Fibroblast of pulmonary artery (primary cell): ENCODE results near the gene GBGT1.
"Not testable (repeated sequence)": the region's sequence is repeated elsewhere in the genome, so short reads cannot be mapped to it uniquely, and the experiment has no call there.

ENCODE experiments used
- DNase-seq: peaks from one replicate; pipeline ENCODE4 v3.0.0-alpha.2; 2010; ENCODE audit warnings: low read depth
- H3K4me3 ChIP-seq: replicated peaks from 2 replicates; pipeline ENCODE4 v1.5.1; 2011; ENCODE audit warnings: low read depth, mild to moderate bottlenecking, control low read depth, low read length, moderate library complexity
- TF ChIP-seq, protein P1 (sequence below): IDR thresholded peaks from 2 replicates; pipeline ENCODE4 v1.5.1; 2011; ENCODE audit warnings: mild to moderate bottlenecking, control low read depth, low read length, inconsistent platforms; ENCODE audit errors: missing control alignments

GBGT1 gene

DNA sequence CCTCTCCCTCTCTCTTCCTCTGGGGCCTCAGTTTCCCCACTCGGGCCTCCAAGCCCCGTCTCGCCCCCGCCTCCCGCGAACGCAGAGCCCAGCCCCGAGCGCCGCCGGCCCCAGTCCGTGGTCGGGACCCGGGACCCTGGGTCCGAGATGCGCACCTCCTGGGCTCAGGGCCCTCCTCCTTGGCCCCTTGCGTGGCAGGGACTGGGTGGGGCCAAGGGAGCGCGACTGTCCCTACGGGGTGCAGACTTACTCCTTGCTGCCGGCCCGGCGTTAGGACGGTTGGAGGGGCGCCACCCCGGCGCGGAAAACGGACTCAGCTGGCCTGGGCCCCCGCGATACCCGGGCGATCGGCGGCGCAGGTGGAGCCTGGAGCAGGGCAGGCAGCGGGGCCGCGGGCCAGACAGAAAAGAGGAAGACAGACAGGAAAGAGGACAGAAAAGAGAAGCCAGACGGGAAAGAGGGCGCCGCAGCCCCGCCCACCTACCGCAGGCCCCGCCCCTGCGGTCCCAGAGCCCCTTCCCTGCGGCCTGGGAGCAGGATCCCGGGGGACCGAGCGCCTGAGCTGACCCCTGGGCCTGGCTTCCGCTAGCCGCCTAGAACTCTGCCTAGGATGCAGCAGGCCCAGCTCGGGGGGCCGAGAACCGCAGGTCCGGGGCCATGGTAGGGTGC is at the start of gene GBGT1:
Gene GBGT1, minus strand, starts transcription at position 411 of the 669 bp plus-strand sequence. CDS start 1,502 bp downstream, outside the sequence.
- DNase-seq: peak; percentile 11
- TF ChIP-seq, protein P1, sequence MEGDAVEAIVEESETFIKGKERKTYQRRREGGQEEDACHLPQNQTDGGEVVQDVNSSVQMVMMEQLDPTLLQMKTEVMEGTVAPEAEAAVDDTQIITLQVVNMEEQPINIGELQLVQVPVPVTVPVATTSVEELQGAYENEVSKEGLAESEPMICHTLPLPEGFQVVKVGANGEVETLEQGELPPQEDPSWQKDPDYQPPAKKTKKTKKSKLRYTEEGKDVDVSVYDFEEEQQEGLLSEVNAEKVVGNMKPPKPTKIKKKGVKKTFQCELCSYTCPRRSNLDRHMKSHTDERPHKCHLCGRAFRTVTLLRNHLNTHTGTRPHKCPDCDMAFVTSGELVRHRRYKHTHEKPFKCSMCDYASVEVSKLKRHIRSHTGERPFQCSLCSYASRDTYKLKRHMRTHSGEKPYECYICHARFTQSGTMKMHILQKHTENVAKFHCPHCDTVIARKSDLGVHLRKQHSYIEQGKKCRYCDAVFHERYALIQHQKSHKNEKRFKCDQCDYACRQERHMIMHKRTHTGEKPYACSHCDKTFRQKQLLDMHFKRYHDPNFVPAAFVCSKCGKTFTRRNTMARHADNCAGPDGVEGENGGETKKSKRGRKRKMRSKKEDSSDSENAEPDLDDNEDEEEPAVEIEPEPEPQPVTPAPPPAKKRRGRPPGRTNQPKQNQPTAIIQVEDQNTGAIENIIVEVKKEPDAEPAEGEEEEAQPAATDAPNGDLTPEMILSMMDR: no peak
- H3K4me3 ChIP-seq: peak within 1 kb of the TSS; percentile 58

DNA sequence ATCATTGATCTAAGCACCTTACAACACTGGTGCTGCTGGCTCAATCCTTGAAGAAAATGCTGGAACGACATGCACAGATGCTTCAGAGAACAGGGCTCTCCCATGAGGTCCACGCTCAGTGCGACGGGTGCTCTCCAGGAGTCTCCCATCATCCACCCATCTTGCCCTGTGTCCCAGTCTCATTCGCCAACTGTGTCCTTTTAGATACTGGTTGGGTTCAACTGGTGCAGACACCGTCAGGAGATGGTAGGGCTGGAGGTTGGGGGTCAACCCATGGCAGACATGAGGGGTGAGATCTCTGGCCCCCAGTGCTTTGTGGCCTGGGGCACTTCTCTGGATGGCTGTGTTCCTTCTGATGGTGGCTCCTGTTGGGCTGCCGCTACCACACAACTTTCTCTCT is 46.9 kb upstream of the GBGT1 start:
- no peak for DNase-seq
- H3K4me3 ChIP-seq: no peak overlapping the region
- TF ChIP-seq, protein P1: no peak

DNA sequence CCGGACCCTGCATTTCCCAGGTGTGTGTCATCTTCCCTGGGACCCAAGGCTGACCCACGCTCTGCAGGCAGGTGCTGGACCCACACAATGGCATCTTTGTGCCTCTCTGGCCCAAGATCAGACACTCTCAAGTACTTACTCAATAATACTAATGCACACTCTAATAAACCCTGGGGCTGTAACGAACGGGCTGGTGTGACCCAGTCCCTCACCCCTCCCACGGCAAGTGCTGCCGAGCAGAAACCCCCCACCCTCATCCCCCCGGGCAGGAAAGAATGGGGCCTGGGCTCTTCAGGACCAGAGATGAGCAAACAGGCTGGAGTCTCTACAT is 46.5 kb upstream of the GBGT1 start:
- TF ChIP-seq, protein P1: no peak
- DNase-seq: no peak
- no peak overlapping the region for H3K4me3 ChIP-seq

DNA sequence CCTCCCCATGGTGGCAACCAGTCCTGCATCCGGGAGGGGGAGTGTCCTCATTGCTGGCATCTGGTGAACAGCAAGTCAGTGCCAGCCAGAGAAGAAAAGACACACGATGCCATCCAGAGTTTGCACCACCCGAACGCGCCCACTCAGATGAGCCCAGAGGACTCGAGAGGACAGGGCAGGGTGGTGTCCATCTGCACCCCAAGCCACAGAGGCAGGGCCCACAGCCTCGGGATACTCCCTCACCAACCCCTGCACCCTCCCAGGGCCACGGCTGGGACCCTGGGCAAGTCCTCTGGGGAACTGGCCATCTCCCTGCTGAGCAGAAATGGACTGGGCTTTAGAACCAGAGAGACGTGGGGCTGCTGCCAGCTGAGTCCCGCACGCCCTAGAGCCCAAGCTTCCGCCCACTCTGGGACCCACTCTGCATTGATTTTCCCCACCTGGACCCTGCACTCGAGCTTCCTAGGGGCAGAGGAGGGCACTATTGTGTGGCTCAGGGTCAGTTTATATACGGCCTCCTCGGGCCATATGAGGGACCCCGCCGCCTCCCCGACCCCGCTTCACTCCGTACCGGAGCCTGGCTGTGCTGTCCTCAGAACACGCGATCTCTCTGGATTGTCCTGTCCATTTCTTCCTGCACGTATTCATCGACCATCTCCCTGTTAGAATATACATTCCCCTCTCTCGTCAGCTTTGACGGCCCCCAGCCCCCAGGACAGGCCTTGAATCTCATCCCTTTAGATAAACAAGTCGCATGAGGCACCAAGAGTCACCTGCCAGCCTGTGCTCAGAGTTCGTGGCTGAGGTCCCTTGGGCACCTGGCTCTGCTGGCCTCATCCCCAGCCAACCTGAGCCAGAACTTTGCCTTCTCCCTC is 45.9 kb upstream of the GBGT1 start:
- H3K4me3 ChIP-seq, DNase-seq: not testable (repeated sequence)

DNA sequence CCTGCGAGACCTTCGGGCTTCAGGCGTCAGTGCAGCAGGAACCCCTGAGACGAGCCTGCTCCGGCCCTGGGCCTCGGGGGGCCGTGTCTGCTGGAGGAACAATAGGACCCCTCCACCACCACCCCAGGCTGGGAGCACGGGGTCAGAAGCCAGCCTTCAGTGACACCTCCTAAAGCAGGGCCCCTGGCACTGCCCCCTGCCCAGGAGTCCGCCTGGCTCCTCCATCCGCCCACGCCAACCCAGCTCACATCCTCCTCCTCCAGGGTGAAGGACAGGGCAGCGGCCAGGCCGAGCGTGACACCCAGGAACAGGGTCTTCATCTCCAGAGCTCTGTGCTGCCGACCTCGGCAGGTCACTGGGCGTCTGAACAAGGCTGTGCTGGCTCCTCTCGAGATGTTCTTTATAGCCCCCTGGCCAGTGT is 45.2 kb upstream of the GBGT1 start, which contains the start of gene OBP2B:
Gene OBP2B, minus strand, starts transcription at position 371 of the 421 bp plus-strand sequence. Its CDS starts 51 bp downstream, at position 320.
- not testable (repeated sequence) for H3K4me3 ChIP-seq

DNA sequence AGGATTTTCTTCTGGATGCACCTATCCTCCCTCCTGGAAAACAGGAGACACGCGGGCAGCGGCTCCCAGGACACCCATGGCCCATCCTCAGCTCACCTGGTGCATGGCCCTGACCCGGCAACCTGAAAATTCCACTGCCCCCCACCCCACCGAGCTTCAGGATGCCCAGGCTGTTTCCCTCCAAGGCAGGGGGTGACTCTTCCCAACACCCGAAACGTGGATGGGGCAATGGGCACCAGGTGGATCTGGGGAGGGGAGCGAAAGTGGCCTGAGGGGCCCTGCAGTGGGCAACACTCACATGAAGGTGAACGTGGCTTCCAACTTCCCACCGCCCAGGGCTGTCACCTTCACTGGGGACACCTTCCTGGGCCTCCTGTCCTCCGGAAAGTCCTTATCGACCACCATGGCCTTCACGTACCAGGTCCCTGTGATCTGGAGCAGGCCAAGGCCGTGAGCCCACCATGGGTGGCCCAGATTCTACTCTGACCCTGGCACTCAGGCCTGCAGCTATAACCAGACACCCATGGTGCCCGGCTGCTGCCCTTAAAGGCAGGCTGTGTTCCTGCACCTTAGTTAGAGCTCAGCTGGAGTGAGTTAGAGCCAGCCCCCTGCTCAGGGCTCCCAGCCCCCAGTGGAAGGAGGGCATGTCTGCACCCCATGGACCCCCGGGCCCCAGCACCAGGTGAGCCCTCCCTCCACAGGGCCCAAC is 44.6 kb upstream of the GBGT1 start:
- DNase-seq, H3K4me3 ChIP-seq: not testable (repeated sequence)

More for the DNA sequence above, 45.2 kb upstream of the GBGT1 start, which contains the start of gene OBP2B:
- not testable (repeated sequence) for DNase-seq

DNA sequence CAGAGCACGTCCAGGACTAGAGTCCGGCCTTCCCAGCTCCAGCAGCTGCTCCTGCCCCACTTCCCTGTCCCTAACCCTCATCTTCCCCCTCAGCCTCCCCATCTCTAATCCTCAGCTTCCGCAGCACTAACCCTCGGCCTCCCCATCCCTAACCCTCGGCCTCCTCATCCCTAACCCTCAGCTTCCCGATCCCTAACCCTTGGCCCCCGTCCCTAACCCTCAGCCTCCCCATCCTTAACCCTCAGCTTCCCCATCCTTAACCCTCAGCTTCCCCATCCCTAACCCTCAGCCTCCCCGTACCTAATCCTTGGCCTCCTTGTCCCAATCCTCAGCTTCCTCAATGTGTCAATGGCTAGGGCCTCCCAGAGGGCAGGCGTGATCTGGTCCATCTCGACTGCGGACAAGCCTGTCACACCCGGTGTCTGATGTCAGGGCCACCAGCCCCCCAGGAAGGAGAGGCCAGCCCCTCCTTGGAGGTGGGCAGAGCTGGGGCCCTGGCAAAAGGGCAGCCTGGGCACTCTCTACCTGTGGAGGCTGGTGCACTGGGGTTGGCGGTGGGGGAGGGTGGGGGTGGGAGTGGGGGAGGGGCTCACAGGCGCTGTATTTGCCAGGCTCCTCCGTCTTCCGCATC is 43.9 kb upstream of the GBGT1 start:
- TF ChIP-seq, protein P1: no peak
- no peak for DNase-seq
- no peak overlapping the region for H3K4me3 ChIP-seq

DNA sequence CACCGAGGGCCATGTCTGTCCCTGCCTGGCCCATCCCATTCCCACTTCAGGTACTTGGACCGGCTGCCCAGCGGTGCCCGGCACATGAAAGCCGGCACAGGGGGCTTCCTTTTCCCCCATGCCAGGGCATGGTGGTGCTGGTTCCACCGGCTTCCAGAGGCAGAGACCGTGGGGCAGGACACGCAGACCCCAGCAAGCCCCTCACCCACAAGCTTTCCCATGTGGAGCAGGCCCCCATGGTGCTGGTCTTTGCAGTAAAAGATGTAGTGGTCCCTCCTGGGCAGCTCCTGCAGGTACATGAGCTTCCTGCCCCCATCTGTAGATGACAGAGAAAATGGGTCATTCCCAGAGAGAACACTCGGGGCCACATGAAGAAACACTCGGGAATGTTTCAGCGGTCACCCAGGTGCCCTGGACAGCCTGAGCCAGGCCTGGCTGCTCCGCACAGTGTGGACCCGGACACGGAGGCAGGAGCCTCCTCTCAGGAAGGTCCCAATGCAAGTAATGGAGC is 43.4 kb upstream of the GBGT1 start:
- no peak overlapping the region for H3K4me3 ChIP-seq
- TF ChIP-seq, protein P1: no peak
- DNase-seq: no peak
